ENCODE data around the gene CUL3. TPM values are rescaled to one million over a fixed set of nuclear protein-coding genes. Genes with fewer than 3 reads are reported as not detected.

CUL3 gene
- total RNA-seq, 1 donor from 2014 or later: 83.6 TPM

DNA sequence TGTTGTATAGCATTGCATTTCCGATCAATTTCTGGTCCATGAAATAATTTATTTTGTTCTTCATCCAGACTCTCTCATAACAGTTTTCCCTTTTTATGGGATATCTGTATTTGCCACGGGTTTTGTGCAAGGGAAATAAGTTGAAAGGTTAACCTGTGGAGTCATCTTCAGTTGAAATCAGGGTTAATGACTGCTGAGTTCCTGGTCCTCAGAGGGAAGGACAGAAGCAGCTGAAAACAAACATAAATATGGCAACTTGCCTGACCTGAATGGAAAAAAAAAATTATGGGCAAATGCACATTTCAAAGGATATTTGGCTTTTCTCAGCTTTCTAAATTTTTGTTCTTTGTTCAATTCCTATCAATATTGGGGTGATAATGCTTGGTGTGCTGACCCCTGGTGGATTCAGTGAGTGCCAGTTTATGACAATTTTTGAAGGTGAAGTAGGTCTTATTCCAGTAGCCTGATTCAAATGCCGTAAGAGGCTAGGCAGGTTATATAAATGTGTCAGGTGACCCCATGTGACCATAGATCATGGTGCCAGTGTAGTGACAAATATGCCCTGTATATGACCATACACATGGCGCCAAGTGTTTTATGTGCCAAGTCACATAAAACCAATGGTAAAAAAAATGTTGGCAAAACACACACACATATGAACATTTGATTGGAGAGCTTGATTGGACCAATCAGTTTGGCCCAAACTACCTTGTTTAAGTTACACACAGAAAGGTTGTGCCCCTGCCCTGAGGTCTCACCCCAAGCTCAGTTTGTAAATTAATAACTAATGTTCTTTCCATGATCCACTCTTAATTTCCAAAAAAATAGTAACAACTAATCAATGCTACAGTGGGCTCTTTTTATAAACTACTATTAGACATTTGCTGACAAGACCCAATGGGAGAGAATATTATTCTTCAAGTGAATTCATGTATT lies 135.7 kb downstream of the CUL3 start:
- no peaks in the 10 kb centered on the region for H3K4me1 Mint-ChIP-seq (ENCODE audit: unreplicated experiment)
- no peaks in the 10 kb centered on the region for H3K36me3 Mint-ChIP-seq (ENCODE audit: unreplicated experiment)
- H3K27ac Mint-ChIP-seq (ENCODE audit: unreplicated experiment): no peak overlapping the region
- peaks cover 3% of the 10 kb centered on the region for H3K27me3 Mint-ChIP-seq (ENCODE audit: unreplicated experiment)
- H3K9me3 Mint-ChIP-seq (ENCODE audit: unreplicated experiment): peaks cover 7% of the 10 kb centered on the region
- DNase-seq (ENCODE audit: extremely low spot score, unreplicated experiment): no peak
- TF ChIP-seq, protein P1, sequence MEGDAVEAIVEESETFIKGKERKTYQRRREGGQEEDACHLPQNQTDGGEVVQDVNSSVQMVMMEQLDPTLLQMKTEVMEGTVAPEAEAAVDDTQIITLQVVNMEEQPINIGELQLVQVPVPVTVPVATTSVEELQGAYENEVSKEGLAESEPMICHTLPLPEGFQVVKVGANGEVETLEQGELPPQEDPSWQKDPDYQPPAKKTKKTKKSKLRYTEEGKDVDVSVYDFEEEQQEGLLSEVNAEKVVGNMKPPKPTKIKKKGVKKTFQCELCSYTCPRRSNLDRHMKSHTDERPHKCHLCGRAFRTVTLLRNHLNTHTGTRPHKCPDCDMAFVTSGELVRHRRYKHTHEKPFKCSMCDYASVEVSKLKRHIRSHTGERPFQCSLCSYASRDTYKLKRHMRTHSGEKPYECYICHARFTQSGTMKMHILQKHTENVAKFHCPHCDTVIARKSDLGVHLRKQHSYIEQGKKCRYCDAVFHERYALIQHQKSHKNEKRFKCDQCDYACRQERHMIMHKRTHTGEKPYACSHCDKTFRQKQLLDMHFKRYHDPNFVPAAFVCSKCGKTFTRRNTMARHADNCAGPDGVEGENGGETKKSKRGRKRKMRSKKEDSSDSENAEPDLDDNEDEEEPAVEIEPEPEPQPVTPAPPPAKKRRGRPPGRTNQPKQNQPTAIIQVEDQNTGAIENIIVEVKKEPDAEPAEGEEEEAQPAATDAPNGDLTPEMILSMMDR (IDR thresholded peaks at IDR 0.05): peak; percentile 50
- no peak overlapping the region for H3K4me3 Mint-ChIP-seq (ENCODE audit: unreplicated experiment)

DNA sequence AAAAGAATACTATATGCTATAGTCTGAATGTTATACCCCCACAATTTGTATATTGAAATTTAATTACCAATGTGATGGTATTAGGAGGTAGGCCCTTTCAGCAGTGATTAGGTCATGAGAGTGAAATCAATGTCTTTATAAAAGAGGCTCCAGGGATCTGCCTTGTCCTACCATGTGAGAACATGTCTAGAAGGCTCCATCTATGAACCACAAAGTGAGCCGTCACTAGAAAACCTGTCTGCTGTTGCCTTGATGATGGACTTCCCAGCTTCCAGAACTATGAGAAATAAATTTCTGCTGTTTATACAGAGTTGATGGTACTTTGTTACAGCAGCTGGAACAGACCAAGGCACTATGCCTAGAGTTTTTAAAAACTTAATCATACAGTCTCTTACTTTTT lies 136.9 kb downstream of the CUL3 start:
- Mint-ChIP-seq H3K4me1 (ENCODE audit: unreplicated experiment) (no peaks in the 10 kb centered on the region), H3K9me3 (ENCODE audit: unreplicated experiment) (no peaks in the 10 kb centered on the region), H3K27ac (ENCODE audit: unreplicated experiment) (no peak overlapping the region), H3K27me3 (ENCODE audit: unreplicated experiment) (peaks cover 3% of the 10 kb centered on the region), H3K36me3 (ENCODE audit: unreplicated experiment) (no peaks in the 10 kb centered on the region), H3K4me3 (ENCODE audit: unreplicated experiment) (no peak overlapping the region)
- no peak for DNase-seq (ENCODE audit: extremely low spot score, unreplicated experiment)
- TF ChIP-seq, protein P1 (IDR thresholded peaks at IDR 0.05): no peak

DNA sequence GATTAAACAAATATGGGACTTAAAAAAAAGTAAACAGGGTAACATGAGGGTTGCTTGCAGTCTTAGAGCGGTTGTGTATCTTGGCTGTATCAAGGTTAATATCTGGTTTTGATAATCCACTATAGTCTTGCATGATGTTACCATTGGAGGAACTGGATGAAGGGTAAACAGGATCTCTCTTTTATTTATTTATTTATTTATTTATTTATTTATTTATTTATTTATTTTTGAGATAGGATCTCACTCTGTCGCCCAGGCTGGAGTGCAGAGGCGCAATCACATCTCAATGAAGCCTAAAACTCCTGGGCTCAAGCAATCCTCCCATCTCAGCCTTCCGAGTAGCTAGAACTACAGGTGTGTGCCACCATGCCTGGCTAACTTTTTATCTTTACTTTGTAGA lies 140.4 kb downstream of the CUL3 start:
- Mint-ChIP-seq H3K27ac (ENCODE audit: unreplicated experiment) (no peak overlapping the region), H3K4me1 (ENCODE audit: unreplicated experiment) (no peaks in the 10 kb centered on the region), H3K9me3 (ENCODE audit: unreplicated experiment) (no peaks in the 10 kb centered on the region), H3K36me3 (ENCODE audit: unreplicated experiment) (no peaks in the 10 kb centered on the region), H3K4me3 (ENCODE audit: unreplicated experiment) (no peak overlapping the region), H3K27me3 (ENCODE audit: unreplicated experiment) (peaks cover 3% of the 10 kb centered on the region)
- TF ChIP-seq, protein P1 (IDR thresholded peaks at IDR 0.05): no peak
- no peak for DNase-seq (ENCODE audit: extremely low spot score, unreplicated experiment)

DNA sequence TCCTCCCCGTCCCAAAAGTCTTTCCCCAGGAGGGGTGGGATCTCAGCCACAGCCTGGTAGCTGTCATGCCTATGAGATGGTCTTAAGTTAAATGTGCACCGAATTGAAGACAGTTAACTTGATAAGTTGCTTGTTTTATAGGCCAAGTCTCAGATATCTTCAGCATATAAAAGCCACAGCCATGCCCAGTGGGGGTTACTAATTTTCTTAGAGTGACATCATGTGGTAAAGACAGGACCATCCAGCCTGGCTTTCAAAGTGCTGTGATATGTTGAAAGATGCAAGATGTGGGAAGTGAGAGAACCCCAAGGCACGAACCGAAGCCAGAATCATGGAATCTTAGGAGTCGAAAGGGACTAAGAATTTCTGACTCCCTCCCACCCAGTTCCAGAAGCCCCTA lies 141.1 kb downstream of the CUL3 start:
- Mint-ChIP-seq H3K9me3 (ENCODE audit: unreplicated experiment) (no peaks in the 10 kb centered on the region), H3K27me3 (ENCODE audit: unreplicated experiment) (peaks cover 1% of the 10 kb centered on the region), H3K27ac (ENCODE audit: unreplicated experiment) (no peak overlapping the region), H3K4me3 (ENCODE audit: unreplicated experiment) (no peak overlapping the region), H3K36me3 (ENCODE audit: unreplicated experiment) (no peaks in the 10 kb centered on the region), H3K4me1 (ENCODE audit: unreplicated experiment) (no peaks in the 10 kb centered on the region)
- TF ChIP-seq, protein P1 (IDR thresholded peaks at IDR 0.05): no peak
- no peak for DNase-seq (ENCODE audit: extremely low spot score, unreplicated experiment)

All from osteocyte (in vitro differentiated cells).